Mesendoderm (in vitro differentiated cells): ENCODE data around the gene NAA80.
A peak's percentile ranks its signal among the peaks of the same experiment; 100 is the strongest.

Source experiments
- DNase-seq: peaks from one replicate; pipeline ENCODE4 v3.0.0; 2013
- H2AK5ac ChIP-seq: 2 replicates; pipeline ENCODE4 v1.6.1; 2013; ENCODE audit warnings: low read length, inconsistent platforms
- H2BK120ac ChIP-seq: 2 replicates; pipeline ENCODE4 v1.6.1; 2013; ENCODE audit warnings: low read depth, mild to moderate bottlenecking, low read length, moderate library complexity, mixed read lengths
- H2BK15ac ChIP-seq: replicated peaks from 2 replicates; pipeline ENCODE4 v1.6.1; 2013; ENCODE audit warnings: low read depth, mild to moderate bottlenecking, moderate library complexity
- H2BK5ac ChIP-seq: 2 replicates; pipeline ENCODE4 v1.6.1; 2013; ENCODE audit warnings: low read length, inconsistent platforms
- H3K18ac ChIP-seq: 2 replicates; pipeline ENCODE4 v1.6.1; 2013; ENCODE audit warnings: mild to moderate bottlenecking, low read length, mixed read lengths
- H3K23ac ChIP-seq: one replicate; pipeline ENCODE4 v1.6.1; 2013; ENCODE audit warnings: low read length
- H3K27ac ChIP-seq: 2 replicates; pipeline ENCODE4 v1.5.1; 2013; ENCODE audit warnings: low read depth, mild to moderate bottlenecking, inconsistent platforms, low read length, moderate library complexity
- H3K27me3 ChIP-seq: 2 replicates; pipeline ENCODE4 v1.6.1; 2013; ENCODE audit warnings: low read length, control low read depth, mild to moderate bottlenecking, inconsistent platforms; ENCODE audit not compliant: insufficient read depth, poor library complexity
- H3K36me3 ChIP-seq: 2 replicates; pipeline ENCODE4 v1.6.1; 2013; ENCODE audit warnings: low read length, inconsistent platforms; ENCODE audit not compliant: control insufficient read depth, insufficient read depth
- H3K4ac ChIP-seq: one replicate; pipeline ENCODE4 v1.6.1; 2013; ENCODE audit warnings: low read depth, mild to moderate bottlenecking, low read length, moderate library complexity
- H3K4me1 ChIP-seq: 2 replicates; pipeline ENCODE4 v1.6.1; 2013; ENCODE audit warnings: low read depth, low read length, inconsistent platforms; ENCODE audit not compliant: control insufficient read depth
- H3K4me2 ChIP-seq: 2 replicates; pipeline ENCODE4 v1.6.1; 2013; ENCODE audit warnings: low read length
- H3K4me3 ChIP-seq: 2 replicates; pipeline ENCODE4 v1.5.1; 2013; ENCODE audit warnings: mild to moderate bottlenecking, low read length
- H3K56ac ChIP-seq: one replicate; pipeline ENCODE4 v1.6.1; 2013; ENCODE audit warnings: low read length
- H3K79me1 ChIP-seq: 2 replicates; pipeline ENCODE4 v1.6.1; 2013; ENCODE audit warnings: low read length, inconsistent platforms
- H3K79me2 ChIP-seq: 2 replicates; pipeline ENCODE4 v1.6.1; 2013; ENCODE audit warnings: mild to moderate bottlenecking, low read length; ENCODE audit not compliant: control insufficient read depth, insufficient read depth
- H3K9ac ChIP-seq: 2 replicates; pipeline ENCODE4 v1.6.1; 2013; ENCODE audit warnings: low read length, inconsistent platforms
- H4K5ac ChIP-seq: one replicate; pipeline ENCODE4 v1.6.1; 2013; ENCODE audit warnings: low read length
- H4K8ac ChIP-seq: one replicate; pipeline ENCODE4 v1.6.1; 2013; ENCODE audit warnings: low read depth, mild to moderate bottlenecking, control low read depth, low read length, moderate library complexity
- WGBS: extraction: QIAGEN DNeasy Blood & Tissue Kit; methylation state at CpG from one replicate; pipeline ENCODE4 v1.1.7; 2013; ENCODE audit warnings: low lambda C conversion rate, missing lambda C conversion rate; ENCODE audit not compliant: insufficient coverage; ENCODE audit errors: extremely low coverage; 5-methylcytosine and 5-hydroxymethylcytosine counted together

Gene NAA80

DNA sequence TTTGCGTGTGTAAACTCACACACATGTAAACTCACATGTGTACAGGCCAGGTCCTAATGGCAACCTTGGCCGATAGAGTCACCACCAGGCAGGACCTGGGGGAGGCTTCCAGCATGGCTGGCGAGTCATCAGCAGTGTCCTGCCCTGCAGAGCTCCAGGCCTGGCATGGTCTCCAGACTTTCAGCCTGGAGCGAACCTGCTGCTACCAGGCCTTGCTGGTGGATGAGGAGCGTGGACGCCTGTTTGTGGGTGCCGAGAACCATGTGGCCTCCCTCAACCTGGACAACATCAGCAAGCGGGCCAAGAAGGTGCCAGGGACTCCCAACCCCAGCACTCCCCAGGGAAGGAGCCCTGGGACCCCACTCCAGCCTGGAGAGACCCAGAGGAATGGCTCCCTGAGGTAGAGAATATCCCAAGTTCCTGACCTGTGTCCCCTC, 29.2 kb downstream of the NAA80 start:
- peaks cover 13% of the 10 kb centered on the region for H3K4me1 ChIP-seq

DNA sequence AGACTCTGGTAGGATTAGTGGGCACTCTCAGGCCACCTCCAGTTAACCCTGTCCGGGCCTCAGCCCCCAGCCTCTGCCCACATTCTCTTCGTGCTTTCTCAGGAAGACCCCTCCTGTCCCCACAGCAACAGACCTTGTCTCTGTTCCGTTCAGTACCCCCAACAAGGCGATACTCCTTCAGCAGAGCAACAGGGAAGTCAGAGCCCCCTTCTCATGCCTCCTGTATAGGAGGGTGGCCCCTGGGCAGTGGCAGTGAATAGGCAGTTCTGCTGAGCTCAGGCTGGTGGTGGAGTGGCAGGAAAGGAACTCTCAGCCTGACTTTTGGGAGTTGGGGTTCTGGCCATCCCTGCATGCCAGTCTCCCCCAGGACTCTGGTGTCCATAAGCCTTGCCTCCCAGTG, 29.7 kb downstream of the NAA80 start:
- no peaks in the 10 kb centered on the region for H3K79me1 ChIP-seq
- peaks cover under 1% of the 10 kb centered on the region for H3K27me3 ChIP-seq
- H3K27ac ChIP-seq: no peak overlapping the region
- H4K8ac ChIP-seq: no peak overlapping the region
- no CpG with 5 or more reads among the region's 4 CpGs for WGBS
- no peak overlapping the region for H2BK5ac ChIP-seq
- no peak overlapping the region for H3K4me2 ChIP-seq
- H3K9ac ChIP-seq: no peak overlapping the region
- H4K5ac ChIP-seq: no peak overlapping the region
- H3K23ac ChIP-seq: no peak overlapping the region
- no peaks in the 10 kb centered on the region for H3K79me2 ChIP-seq
- H3K56ac ChIP-seq: no peak overlapping the region
- no peaks in the 10 kb centered on the region for H3K36me3 ChIP-seq
- no peak overlapping the region for H2BK15ac ChIP-seq
- no peak overlapping the region for H2AK5ac ChIP-seq
- no peak overlapping the region for H3K4ac ChIP-seq
- no peak for DNase-seq
- H3K18ac ChIP-seq: no peak overlapping the region
- H3K4me3 ChIP-seq: no peak overlapping the region
- peaks cover 14% of the 10 kb centered on the region for H3K4me1 ChIP-seq
- H2BK120ac ChIP-seq: no peak overlapping the region

More for the DNA sequence above, 29.2 kb downstream of the NAA80 start:
- no peak overlapping the region for H3K27ac ChIP-seq
- H2AK5ac ChIP-seq: no peak overlapping the region
- H3K4me2 ChIP-seq: no peak overlapping the region
- no CpG with 5 or more reads among the region's 8 CpGs for WGBS
- H2BK15ac ChIP-seq: no peak overlapping the region
- no peak overlapping the region for H3K56ac ChIP-seq
- H4K8ac ChIP-seq: no peak overlapping the region
- no peak overlapping the region for H2BK5ac ChIP-seq
- H3K36me3 ChIP-seq: no peaks in the 10 kb centered on the region
- H3K23ac ChIP-seq: no peak overlapping the region
- no peak overlapping the region for H4K5ac ChIP-seq
- no peak for DNase-seq
- no peak overlapping the region for H2BK120ac ChIP-seq
- H3K79me2 ChIP-seq: no peaks in the 10 kb centered on the region
- H3K79me1 ChIP-seq: no peaks in the 10 kb centered on the region
- no peak overlapping the region for H3K18ac ChIP-seq
- no peak overlapping the region for H3K4ac ChIP-seq
- H3K27me3 ChIP-seq: peaks cover 3% of the 10 kb centered on the region
- no peak overlapping the region for H3K9ac ChIP-seq
- H3K4me3 ChIP-seq: no peak overlapping the region

DNA sequence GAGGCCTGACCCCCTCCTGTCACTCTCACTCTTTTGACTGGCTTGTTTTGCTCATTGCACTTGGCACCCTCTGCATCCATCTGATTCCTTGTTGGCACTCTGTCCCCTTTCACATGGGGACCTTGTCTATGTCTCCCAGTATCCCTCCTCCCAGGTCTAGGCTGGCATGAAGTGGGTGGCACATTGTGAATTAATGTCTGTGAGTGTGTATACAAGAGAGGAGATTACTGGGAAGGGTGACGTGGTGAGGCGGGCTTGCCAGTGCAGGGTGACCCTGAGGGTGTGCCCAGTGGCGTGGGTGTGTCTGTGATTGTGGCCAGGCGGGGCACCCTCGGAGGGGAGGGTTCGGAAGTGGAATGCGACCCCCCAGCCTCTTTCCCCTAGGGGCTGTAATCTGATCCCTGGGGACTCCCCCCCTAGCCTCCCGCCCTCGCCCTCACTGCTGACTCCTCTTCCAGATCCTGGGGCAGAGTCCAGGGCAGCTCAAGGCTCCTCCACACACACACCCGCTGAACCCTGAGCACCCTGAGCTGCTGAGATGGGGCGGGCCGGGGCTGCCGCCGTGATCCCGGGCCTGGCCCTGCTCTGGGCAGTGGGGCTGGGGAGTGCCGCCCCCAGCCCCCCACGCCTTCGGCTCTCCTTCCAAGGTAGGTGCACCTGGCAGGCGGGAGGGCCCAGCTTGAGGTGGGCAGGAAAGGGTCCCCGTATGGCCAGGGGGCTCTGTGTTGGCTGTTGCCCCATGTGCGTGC, 30.3 kb downstream of the NAA80 start, which contains the start of gene SEMA3B:
TSS of gene SEMA3B (plus strand) at position 445 of the 749 bp plus-strand sequence. CDS start at position 539, 94 bp downstream.
- no peak within 1 kb of the TSS for H3K4me2 ChIP-seq
- H3K23ac ChIP-seq: no peak within 1 kb of the TSS
- H3K79me2 ChIP-seq: no peaks in the 10 kb centered on the region
- no peak within 1 kb of the TSS for H3K18ac ChIP-seq
- no peak within 1 kb of the TSS for H3K27ac ChIP-seq
- no peak within 1 kb of the TSS for H3K4ac ChIP-seq
- no peak within 1 kb of the TSS for H2BK5ac ChIP-seq
- H3K27me3 ChIP-seq: no peaks in the 10 kb centered on the region
- DNase-seq: no peak
- H2BK15ac ChIP-seq: no peak within 1 kb of the TSS
- H4K5ac ChIP-seq: no peak within 1 kb of the TSS
- no peaks in the 10 kb centered on the region for H3K79me1 ChIP-seq
- WGBS: no CpG with 5 or more reads among the region's 21 CpGs
- no peak within 1 kb of the TSS for H4K8ac ChIP-seq
- H2AK5ac ChIP-seq: no peak within 1 kb of the TSS
- H3K4me3 ChIP-seq: no peak within 1 kb of the TSS
- H2BK120ac ChIP-seq: no peak within 1 kb of the TSS
- H3K36me3 ChIP-seq: no peaks in the 10 kb centered on the region
- H3K4me1 ChIP-seq: peaks cover 17% of the 10 kb centered on the region
- no peak within 1 kb of the TSS for H3K56ac ChIP-seq
- H3K9ac ChIP-seq: no peak within 1 kb of the TSS

DNA sequence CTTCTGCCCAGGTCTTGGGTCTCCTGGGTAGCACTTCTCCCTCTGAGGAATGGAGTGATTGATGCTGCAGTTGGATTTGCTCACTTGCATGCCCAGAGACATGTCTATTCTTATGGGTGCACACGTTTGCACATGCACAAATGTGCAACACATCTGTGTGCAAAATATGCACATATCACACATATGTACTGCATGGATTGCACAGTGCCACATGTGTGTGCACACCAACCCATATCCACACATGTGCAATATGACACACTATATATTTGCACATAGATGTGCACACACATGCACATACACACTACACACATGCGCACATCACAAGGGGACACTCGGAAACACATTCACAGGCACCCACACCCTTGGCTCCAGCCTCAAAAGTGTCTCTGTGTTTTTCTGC, 30.9 kb downstream of the NAA80 start:
- peaks cover 17% of the 10 kb centered on the region for H3K4me1 ChIP-seq
- H3K4me3 ChIP-seq: no peak overlapping the region
- no peaks in the 10 kb centered on the region for H3K27me3 ChIP-seq
- no peak overlapping the region for H3K27ac ChIP-seq
- no peaks in the 10 kb centered on the region for H3K79me2 ChIP-seq
- no peak overlapping the region for H3K18ac ChIP-seq
- H2BK15ac ChIP-seq: no peak overlapping the region
- no peak overlapping the region for H4K5ac ChIP-seq
- H2AK5ac ChIP-seq: no peak overlapping the region
- H3K79me1 ChIP-seq: no peaks in the 10 kb centered on the region
- H3K4me2 ChIP-seq: no peak overlapping the region
- no peak overlapping the region for H4K8ac ChIP-seq
- H3K56ac ChIP-seq: no peak overlapping the region
- no peak overlapping the region for H3K4ac ChIP-seq
- DNase-seq: no peak
- H3K36me3 ChIP-seq: no peaks in the 10 kb centered on the region
- H3K9ac ChIP-seq: no peak overlapping the region
- H2BK120ac ChIP-seq: no peak overlapping the region
- H3K23ac ChIP-seq: no peak overlapping the region
- no CpG with 5 or more reads among the region's 3 CpGs for WGBS
- H2BK5ac ChIP-seq: no peak overlapping the region

DNA sequence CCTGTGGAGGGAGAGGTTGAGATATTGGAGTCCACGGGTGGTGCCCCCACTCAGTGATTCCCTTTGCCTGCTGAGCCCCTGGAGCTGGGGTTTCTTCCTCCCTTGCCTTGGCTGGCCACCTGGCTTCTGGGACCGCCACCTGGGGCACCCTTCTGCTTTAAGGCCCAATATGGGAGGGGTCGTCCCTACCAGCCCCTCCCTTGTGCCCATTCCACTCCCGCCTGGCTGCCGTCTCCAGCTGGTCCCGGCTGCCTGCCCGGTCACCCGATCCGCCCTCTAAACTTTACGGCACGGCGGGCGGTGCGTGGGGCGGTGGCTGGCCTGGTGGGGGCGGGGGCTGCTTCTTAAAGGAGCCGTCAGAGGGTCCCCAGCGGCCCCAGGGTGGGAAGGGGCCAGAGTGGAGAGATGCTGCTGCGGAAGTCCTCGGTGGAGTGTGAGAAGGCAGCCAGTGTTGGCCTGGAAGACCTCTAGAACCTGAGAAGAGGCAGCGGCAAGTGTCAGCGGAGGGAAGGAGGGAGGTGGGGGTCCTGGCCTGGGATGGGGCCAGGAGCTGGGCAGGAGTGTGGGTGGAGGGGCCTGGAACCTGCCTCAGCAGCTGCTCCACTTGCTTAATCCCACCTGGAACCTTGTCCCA, 31.8 kb downstream of the NAA80 start:
- Histone ChIP-seq H4K5ac (no peak overlapping the region), H3K9ac (peak overlapping the region; percentile 39), H2AK5ac (peak overlapping the region; percentile 13), H3K18ac (peak overlapping the region; percentile 24), H3K4me2 (peak overlapping the region; percentile 4), H3K79me2 (no peaks in the 10 kb centered on the region), H3K36me3 (no peaks in the 10 kb centered on the region), H2BK15ac (no peak overlapping the region), H3K79me1 (no peaks in the 10 kb centered on the region), H2BK5ac (no peak overlapping the region), H3K27ac (no peak overlapping the region), H3K23ac (no peak overlapping the region), H3K27me3 (no peaks in the 10 kb centered on the region), H4K8ac (no peak overlapping the region), H2BK120ac (no peak overlapping the region), H3K4me1 (peaks cover 17% of the 10 kb centered on the region), H3K4me3 (no peak overlapping the region), H3K56ac (peak overlapping the region; percentile 78), H3K4ac (no peak overlapping the region)
- DNase-seq: no peak
- WGBS: no CpG with 5 or more reads among the region's 22 CpGs
